ENCODE data around the gene GGACT.

GGACT gene

GRCh38 chr13:100510208-100510957 is 78.2 kb downstream of the GGACT start:
- no peak overlapping the region for H3K27ac ChIP-seq
- no peak overlapping the region for H3K4me3 ChIP-seq
- no peak for DNase-seq (ENCODE audit: low spot score)

GRCh38 chr13:100508996-100509395 is 79.6 kb downstream of the GGACT start:
- no peak overlapping the region for H3K27ac ChIP-seq
- TF ChIP-seq CTCF (IDR thresholded peaks at IDR 0.05) = no peak
- no peak overlapping the region for H3K4me3 ChIP-seq
- no peak for DNase-seq (ENCODE audit: low spot score)

More at GRCh38 chr13:100510208-100510957, 78.2 kb downstream of the GGACT start:
- TF ChIP-seq CTCF (IDR thresholded peaks at IDR 0.05) = no peak

- no peak overlapping the region for H3K4me3 ChIP-seq
- H3K27ac ChIP-seq = no peak overlapping the region
- TF ChIP-seq CTCF (IDR thresholded peaks at IDR 0.05) = no peak
- no peak for DNase-seq (ENCODE audit: low spot score)
Observed at GRCh38 chr13:100508455-100508854, 80.1 kb downstream of the GGACT start.

- no peak for DNase-seq (ENCODE audit: low spot score)
- no peak overlapping the region for H3K4me3 ChIP-seq
- no peak overlapping the region for H3K27ac ChIP-seq
- no peak for TF ChIP-seq CTCF (IDR thresholded peaks at IDR 0.05)
Observed at GRCh38 chr13:100506600-100507422, 81.8 kb downstream of the GGACT start.

GRCh38 chr13:100506154-100506553 is 82.4 kb downstream of the GGACT start:
- Histone ChIP-seq H3K4me3 (no peak overlapping the region), H3K27ac (no peak overlapping the region)
- TF ChIP-seq CTCF (IDR thresholded peaks at IDR 0.05) = no peak
- DNase-seq (ENCODE audit: low spot score) = no peak

- no peak for TF ChIP-seq CTCF (IDR thresholded peaks at IDR 0.05)
- H3K27ac ChIP-seq = no peak overlapping the region
- DNase-seq (ENCODE audit: low spot score) = no peak
Observed at GRCh38 chr13:100503622-100504021, 85.0 kb downstream of the GGACT start.

More at GRCh38 chr13:100503622-100504021, 85.0 kb downstream of the GGACT start:
- H3K4me3 ChIP-seq = no peak overlapping the region
